Endothelial cell of umbilical vein (primary cell): Measurements from ENCODE around the gene GRM7. TPM values are rescaled to one million over a fixed set of nuclear protein-coding genes. Genes with fewer than 3 reads are reported as not detected.

Experiments used
- BruUV-seq: library from RNA; stranded (reverse); fragments of 400-500 nt; replicated peaks from 2 replicates; lab custom pipeline; 2021; lab: Mats Ljungman, UMichigan
- CTCF ChIA-PET: fragments of 300-600, 350-600 bp; sonication (Branson Sonifier 250); formaldehyde crosslinking; loops from one replicate; lab custom pipeline; 2021; ENCODE audit warnings: antibody characterized with exemption, inconsistent platforms; lab: Charles Lee
- POLR2A ChIA-PET: fragments of 300-600, 350-600 bp; sonication (Branson Sonifier 250); formaldehyde crosslinking; loops from one replicate; lab custom pipeline; 2021; ENCODE audit warnings: antibody characterized with exemption, inconsistent platforms; lab: Charles Lee
- DNase-seq: peaks from one replicate; pipeline ENCODE4 v3.0.0-alpha.2; 2011; ENCODE audit warnings: low read depth, low spot score
- FAIRE-seq: peaks from 2 replicates; lab custom pipeline; 2011; peaks lifted over from hg19 to GRCh38; lab: Jason Lieb, UNC
- H2AFZ ChIP-seq: 2 replicates; pipeline ENCODE4 v1.6.0; 2012; ENCODE audit warnings: low read depth, low read length, control low read depth, inconsistent platforms
- H3K27ac ChIP-seq: 2 replicates; pipeline ENCODE4 v1.5.1; 2011; ENCODE audit warnings: low read depth, mild to moderate bottlenecking, control low read depth, low read length, moderate library complexity; ENCODE audit not compliant: insufficient read depth
- H3K27me3 ChIP-seq, 2 experiments: 2 replicates each; pipeline versions ENCODE4 v1.6.0 to v1.6.1; 2011; ENCODE audit warnings: low read length in 2 of 2, mixed read lengths in 1 of 2; ENCODE audit not compliant: control insufficient read depth in 2 of 2, insufficient read depth in 2 of 2
- H3K36me3 ChIP-seq, 2 experiments: 2 replicates in 1 of 2; 3 replicates in 1 of 2; pipeline ENCODE4 v1.5.1; 2011; ENCODE audit warnings: low read length in 2 of 2, mild to moderate bottlenecking in 1 of 2, moderate library complexity in 1 of 2; ENCODE audit not compliant: control insufficient read depth in 2 of 2, insufficient read depth in 2 of 2; ENCODE audit errors: extremely low read depth in 1 of 2
- H3K4me1 ChIP-seq: 3 replicates; pipeline ENCODE4 v1.5.1; 2011; ENCODE audit warnings: mild to moderate bottlenecking, low read length; ENCODE audit not compliant: control insufficient read depth, insufficient read depth; ENCODE audit errors: extremely low read depth
- H3K4me2 ChIP-seq: 2 replicates; pipeline ENCODE4 v1.6.1; 2011; ENCODE audit warnings: low read length, control low read depth, mixed read lengths; ENCODE audit not compliant: insufficient read depth
- H3K4me3 ChIP-seq, 3 experiments: fragments of 200-600 bp in 1 of 3; sonication (generic), shearing (Covaris generic) in 1 of 3; replicated peaks in 1 of 3; 2 replicates each; pipeline ENCODE4 v1.5.1; 2011 to 2016; ENCODE audit warnings: control low read depth in 3 of 3, low read length in 3 of 3, mild to moderate bottlenecking in 2 of 3, inconsistent platforms in 1 of 3, low read depth in 1 of 3, moderate library complexity in 1 of 3; ENCODE audit not compliant: insufficient read depth in 1 of 3
- H3K79me2 ChIP-seq: 2 replicates; pipeline ENCODE4 v1.6.0; 2012; ENCODE audit warnings: low read length, inconsistent platforms; ENCODE audit not compliant: control insufficient read depth, insufficient read depth
- H3K9ac ChIP-seq: replicated peaks from 2 replicates; pipeline ENCODE3; 2011; ENCODE audit warnings: low read length, control low read depth; ENCODE audit not compliant: insufficient read depth; ENCODE audit errors: extremely low read depth
- H3K9me1 ChIP-seq: replicated peaks from 3 replicates; pipeline ENCODE4 v1.6.0; 2011; ENCODE audit warnings: mild to moderate bottlenecking, low read length; ENCODE audit not compliant: control insufficient read depth, insufficient read depth; ENCODE audit errors: extremely low read depth
- H3K9me3 ChIP-seq: replicated peaks from 2 replicates; pipeline ENCODE4 v1.5.1; 2012; ENCODE audit warnings: low read length, inconsistent platforms; ENCODE audit not compliant: control insufficient read depth, insufficient read depth
- H4K20me1 ChIP-seq: replicated peaks from 2 replicates; pipeline ENCODE3; 2011; ENCODE audit warnings: mild to moderate bottlenecking, low read length; ENCODE audit not compliant: control insufficient read depth, insufficient read depth; ENCODE audit errors: extremely low read depth
- EZH2 ChIP-seq: IDR thresholded peaks from 2 replicates; pipeline ENCODE4 v1.6.1; 2012; ENCODE audit warnings: borderline replicate concordance, low read depth, mild to moderate bottlenecking, moderate library complexity, low read length, inconsistent platforms; ENCODE audit not compliant: severe bottlenecking
- FOS ChIP-seq: IDR thresholded peaks from 2 replicates; pipeline ENCODE4 v1.6.1; 2011; ENCODE audit warnings: mild to moderate bottlenecking, low read length, moderate library complexity, borderline replicate concordance; ENCODE audit not compliant: insufficient read depth
- GATA2 ChIP-seq: IDR thresholded peaks from 2 replicates; pipeline ENCODE4 v1.7.0; 2011; ENCODE audit warnings: low read depth, mild to moderate bottlenecking, moderate library complexity, mixed read lengths, low read length; ENCODE audit not compliant: insufficient read length, insufficient read depth
- JUN ChIP-seq: IDR thresholded peaks from 2 replicates; pipeline ENCODE4 v1.6.1; 2011; ENCODE audit warnings: borderline replicate concordance, low read depth; ENCODE audit not compliant: insufficient read length, insufficient read depth
- MYC ChIP-seq: IDR thresholded peaks from one replicate; pipeline ENCODE4 v1.6.1; 2011; ENCODE audit warnings: mild to moderate bottlenecking, low read depth, low read length
- POLR2A ChIP-seq: IDR thresholded peaks from 2 replicates; pipeline ENCODE4 v1.6.1; 2012; ENCODE audit warnings: low read depth, mild to moderate bottlenecking, control low read depth, low read length
- POLR2AphosphoS5 ChIP-seq: IDR thresholded peaks from 2 replicates; pipeline ENCODE4 v1.6.1; 2012; ENCODE audit warnings: low read depth, mild to moderate bottlenecking, control low read depth, low read length, moderate library complexity; ENCODE audit not compliant: insufficient read depth
- dilution Hi-C: fragments of 300-500 bp; cut with MboI; formaldehyde crosslinking; loops from one replicate; pipeline ENCODE4 v1.15.0; 2019; ENCODE audit warnings: low sequenced_read_pairs; ENCODE audit not compliant: extremely low pct_ligation_motif_present
- intact Hi-C: fragments of 100-400 bp; cut with micrococcal nuclease; formaldehyde crosslinking; loops from one replicate; pipeline ENCODE4 v1.10.0; 2022
- polyA plus RNA-seq, 4 experiments: library from polyadenylated mRNA; depleted of rRNA in 3 of 4; stranded (reverse) in 3 of 4; unstranded in 1 of 4; fragments of >200 nt; gene quantifications; 2 replicates each; pipeline versions ENCODE4 v1.2.1 to v1.2.3, GENCODE V29; 2011 to 2012; ENCODE audit warnings: missing spikeins in 1 of 4
- total RNA-seq: library from RNA; stranded (reverse); gene quantifications from 2 replicates; pipeline ENCODE4 v1.2.3, GENCODE V29; 2021
- TF ChIP-seq, protein P1 (sequence below): IDR thresholded peaks from 2 replicates; pipeline ENCODE4 v1.6.1; 2011; ENCODE audit not compliant: insufficient read depth, insufficient read length
- TF ChIP-seq, protein P2 (sequence below), 2 donors: IDR thresholded peaks; 1 replicate in 1 of 2; 2 replicates in 1 of 2; pipeline ENCODE4 v1.5.1; 2011; ENCODE audit warnings: low read length in 2 of 2, mild to moderate bottlenecking in 2 of 2, moderate library complexity in 2 of 2, control low read depth in 1 of 2, inconsistent platforms in 1 of 2, low read depth in 1 of 2; ENCODE audit not compliant: insufficient read depth in 1 of 2; ENCODE audit errors: extremely low read depth in 1 of 2

GRM7 gene
- total and polyA plus RNA-seq, 2 donors (not counting 3 experiments of a cell fraction or from before 2014, with no cell fraction given) = 0.12 TPM; not detected in 1

DNA sequence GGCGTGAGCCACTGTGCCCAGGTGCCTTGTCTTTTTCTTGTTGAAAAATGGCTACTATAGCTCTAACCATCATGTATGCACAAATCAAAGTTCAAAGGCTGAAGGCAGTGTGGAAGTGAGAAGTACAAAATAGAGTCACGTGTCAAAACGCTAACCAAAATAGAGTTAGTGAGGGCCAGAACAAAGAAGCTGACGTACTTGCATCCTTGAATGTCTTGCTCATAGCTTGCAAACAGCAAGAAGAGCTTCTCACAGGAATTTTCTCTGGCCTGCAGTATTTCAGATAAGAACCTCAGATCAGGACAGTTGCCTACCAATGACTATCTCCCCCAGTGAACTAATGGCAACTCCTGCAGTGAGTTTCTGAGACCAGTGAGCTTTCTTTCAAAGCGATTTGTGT lies 713.5 kb downstream of the GRM7 start:
- no TSS peak for BruUV-seq
- no peak for FAIRE-seq
- H3K4me1 ChIP-seq = no peaks in the 10 kb centered on the region
- H3K9me1 ChIP-seq = no peaks in the 10 kb centered on the region
- H2AFZ ChIP-seq = no peak overlapping the region
- H3K27me3 ChIP-seq = no peaks in the 10 kb centered on the region
- no peak overlapping the region for H3K27ac ChIP-seq
- H3K9me3 ChIP-seq = no peaks in the 10 kb centered on the region
- no peak overlapping the region for H3K9ac ChIP-seq
- no peak for TF ChIP-seq MYC
- TF ChIP-seq EZH2 = no peak
- no peak for TF ChIP-seq GATA2
- no peak for TF ChIP-seq JUN
- TF ChIP-seq POLR2A = no peak
- TF ChIP-seq, protein P1, sequence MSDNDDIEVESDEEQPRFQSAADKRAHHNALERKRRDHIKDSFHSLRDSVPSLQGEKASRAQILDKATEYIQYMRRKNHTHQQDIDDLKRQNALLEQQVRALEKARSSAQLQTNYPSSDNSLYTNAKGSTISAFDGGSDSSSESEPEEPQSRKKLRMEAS = no peak
- TF ChIP-seq POLR2AphosphoS5 = no peak
- TF ChIP-seq, protein P2, sequence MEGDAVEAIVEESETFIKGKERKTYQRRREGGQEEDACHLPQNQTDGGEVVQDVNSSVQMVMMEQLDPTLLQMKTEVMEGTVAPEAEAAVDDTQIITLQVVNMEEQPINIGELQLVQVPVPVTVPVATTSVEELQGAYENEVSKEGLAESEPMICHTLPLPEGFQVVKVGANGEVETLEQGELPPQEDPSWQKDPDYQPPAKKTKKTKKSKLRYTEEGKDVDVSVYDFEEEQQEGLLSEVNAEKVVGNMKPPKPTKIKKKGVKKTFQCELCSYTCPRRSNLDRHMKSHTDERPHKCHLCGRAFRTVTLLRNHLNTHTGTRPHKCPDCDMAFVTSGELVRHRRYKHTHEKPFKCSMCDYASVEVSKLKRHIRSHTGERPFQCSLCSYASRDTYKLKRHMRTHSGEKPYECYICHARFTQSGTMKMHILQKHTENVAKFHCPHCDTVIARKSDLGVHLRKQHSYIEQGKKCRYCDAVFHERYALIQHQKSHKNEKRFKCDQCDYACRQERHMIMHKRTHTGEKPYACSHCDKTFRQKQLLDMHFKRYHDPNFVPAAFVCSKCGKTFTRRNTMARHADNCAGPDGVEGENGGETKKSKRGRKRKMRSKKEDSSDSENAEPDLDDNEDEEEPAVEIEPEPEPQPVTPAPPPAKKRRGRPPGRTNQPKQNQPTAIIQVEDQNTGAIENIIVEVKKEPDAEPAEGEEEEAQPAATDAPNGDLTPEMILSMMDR (IDR thresholded peaks at IDR 0.05; ENCODE audit: extremely low read depth in 1 of 2, insufficient read depth in 1 of 2, low read depth in 1 of 2, low read length in 2 of 2) = no peak
- TF ChIP-seq FOS = no peak
- H3K36me3 ChIP-seq = no peaks in the 10 kb centered on the region
- dilution Hi-C loops = no loop called here
- H4K20me1 ChIP-seq = no peaks in the 10 kb centered on the region
- H3K79me2 ChIP-seq = no peaks in the 10 kb centered on the region
- no peak overlapping the region for H3K4me3 ChIP-seq
- POLR2A ChIA-PET = no interaction called here
- CTCF ChIA-PET = interaction anchor here (1.0 to 1.5 kb wide), 2 partner anchors 11 to 16 kb away, joined by 4 to 5 read pairs; no protein-coding TSS in a partner anchor
- no peak for DNase-seq
- intact Hi-C loops = no loop called here
- H3K4me2 ChIP-seq = no peak overlapping the region
